ENCODE results near the gene CNN2. TPM values are rescaled to one million over a fixed set of nuclear protein-coding genes. Genes with fewer than 3 reads are reported as not detected.

Gene CNN2
- polyA plus RNA-seq, 3 donors = 69.9 to 213 (median 144) TPM

DNA sequence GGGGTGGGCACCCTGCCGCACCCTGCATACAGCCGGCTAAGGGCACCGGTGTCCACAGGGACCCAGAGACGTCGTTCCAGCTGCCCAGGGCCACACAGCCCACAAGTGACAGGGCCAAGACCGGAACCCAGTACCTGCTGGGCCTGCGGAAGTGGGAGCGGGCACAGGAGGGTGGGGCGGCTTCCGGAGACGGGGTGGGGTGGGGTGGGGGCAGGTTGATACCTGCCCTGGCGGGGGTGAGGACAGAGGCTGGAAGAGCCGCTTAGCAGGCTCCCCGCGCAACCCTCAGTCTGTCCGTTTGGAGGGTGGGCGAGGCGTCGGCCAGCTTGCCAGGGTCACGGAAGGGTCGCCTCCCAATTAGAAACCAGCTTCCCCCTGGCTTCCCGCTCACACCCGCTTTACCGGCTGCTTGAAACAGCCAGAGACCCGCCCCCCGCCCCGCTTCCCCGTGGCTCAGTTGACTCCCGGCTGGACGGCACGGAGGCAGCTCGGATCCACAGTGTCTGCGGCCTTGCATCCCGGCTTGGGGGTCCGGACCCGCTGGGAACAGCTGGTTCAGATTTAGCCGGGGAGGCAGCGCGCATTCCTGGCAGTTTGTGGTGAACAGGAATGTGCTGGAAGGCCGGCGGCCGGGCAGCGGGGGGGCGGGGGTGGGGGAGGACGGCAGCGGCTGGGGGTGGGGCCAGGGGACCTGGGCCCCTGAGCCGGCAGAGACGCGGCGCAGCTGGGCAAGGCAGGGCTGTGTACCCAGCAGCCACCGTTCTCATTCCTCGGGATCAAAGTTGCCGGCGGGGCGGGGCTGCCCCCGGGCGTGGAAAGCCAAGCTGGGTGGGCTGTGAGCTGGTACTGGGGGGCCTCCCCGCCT, 1.9 kb downstream of the CNN2 start:
- no peak for DNase-seq
- H3K27ac ChIP-seq (ENCODE audit: low read depth in 1 of 2, low read length in 2 of 2) = peak overlapping the region in 1 of 2 donors; percentile 73
- 3% methylated on average over 45 of the region's 58 CpGs for WGBS (ENCODE audit: insufficient coverage)
- H3K4me1 Mint-ChIP-seq = peaks cover 23% of the 10 kb centered on the region
- peaks cover 0 to 3% (median 0%) of the 10 kb centered on the region in 7 donors for H3K9me3 Mint-ChIP-seq
- intact Hi-C loops (cut with micrococcal nuclease) = loop anchor here in 1 of 2 donors (10.0 kb wide), 1 partner anchor 77 kb away; the partner anchor contains the start of gene GPX4
- H3K36me3 ChIP-seq (replicated peaks in 1 of 2; ENCODE audit: control insufficient read depth in 1 of 2, insufficient read depth in 2 of 2, low read length in 2 of 2) = peaks cover 27 to 32% of the 10 kb centered on the region in 2 donors
- peaks cover 21 to 27% of the 10 kb centered on the region in 2 donors for H3K36me3 Mint-ChIP-seq
- H3K9me3 ChIP-seq (replicated peaks in 1 of 2; ENCODE audit: control insufficient read depth in 1 of 2, insufficient read depth in 1 of 2, low read length in 2 of 2) = no peaks in the 10 kb centered on the region
- H3K79me2 ChIP-seq (ENCODE audit: insufficient read depth, low read length) = peaks cover 64% of the 10 kb centered on the region
- no peaks in the 10 kb centered on the region for H3K27me3 ChIP-seq (ENCODE audit: control insufficient read depth in 2 of 2, insufficient read depth in 2 of 2, low read length in 2 of 2)
- H3K27ac Mint-ChIP-seq = peak overlapping the region in 2 of 7 donors; percentile 63 to 73
- TF ChIP-seq CTCF (IDR thresholded peaks at IDR 0.05) = no peak
- peaks cover 61% of the 10 kb centered on the region for H4K20me1 ChIP-seq (ENCODE audit: insufficient read depth, low read length)
- peak overlapping the region; percentile 84 for H3K9ac ChIP-seq (ENCODE audit: insufficient read depth, low read length, poor library complexity, severe bottlenecking)
- H3K4me1 ChIP-seq (ENCODE audit: control insufficient read depth in 1 of 2, insufficient read depth in 2 of 2, low read length in 2 of 2) = peaks cover 23 to 38% of the 10 kb centered on the region in 2 donors
- H3K4me3 Mint-ChIP-seq = peak overlapping the region; percentile 97
- H3K27me3 Mint-ChIP-seq (ENCODE audit: low read depth in 3 of 3) = peaks cover 0 to 3% (median 0%) of the 10 kb centered on the region in 3 donors
- no peak overlapping the region for H2AFZ ChIP-seq (ENCODE audit: insufficient read depth, low read depth, low read length, poor library complexity, severe bottlenecking)
- peak overlapping the region; percentile 62 to 92 (median 89) for H3K4me3 ChIP-seq (replicated peaks in 1 of 3; ENCODE audit: low read depth in 2 of 3, low read length in 3 of 3)
- H3K4me2 ChIP-seq (replicated peaks; ENCODE audit: extremely low read depth, low read length, poor library complexity, severe bottlenecking) = peak overlapping the region; percentile 99

GRCh38 chr19:1032264-1032867, 6.0 kb downstream of the CNN2 start:
- Histone ChIP-seq H3K36me3 (replicated peaks in 1 of 2; ENCODE audit: control insufficient read depth in 1 of 2, insufficient read depth in 2 of 2, low read length in 2 of 2) (peaks cover 37 to 47% of the 10 kb centered on the region in 2 donors), H3K9me3 (replicated peaks in 1 of 2; ENCODE audit: control insufficient read depth in 1 of 2, insufficient read depth in 1 of 2, low read length in 2 of 2) (no peaks in the 10 kb centered on the region), H2AFZ (ENCODE audit: insufficient read depth, low read depth, low read length, poor library complexity, severe bottlenecking) (no peak overlapping the region), H3K27ac (ENCODE audit: low read depth in 1 of 2, low read length in 2 of 2) (no peak overlapping the region), H3K4me3 (replicated peaks in 1 of 3; ENCODE audit: low read depth in 2 of 3, low read length in 3 of 3) (no peak overlapping the region), H3K9ac (ENCODE audit: insufficient read depth, low read length, poor library complexity, severe bottlenecking) (no peak overlapping the region), H3K79me2 (ENCODE audit: insufficient read depth, low read length) (peaks cover 59% of the 10 kb centered on the region), H3K27me3 (ENCODE audit: control insufficient read depth in 2 of 2, insufficient read depth in 2 of 2, low read length in 2 of 2) (no peaks in the 10 kb centered on the region), H3K4me2 (replicated peaks; ENCODE audit: extremely low read depth, low read length, poor library complexity, severe bottlenecking) (no peak overlapping the region), H3K4me1 (ENCODE audit: control insufficient read depth in 1 of 2, insufficient read depth in 2 of 2, low read length in 2 of 2) (peaks cover 24 to 46% of the 10 kb centered on the region in 2 donors), H4K20me1 (ENCODE audit: insufficient read depth, low read length) (peaks cover 64% of the 10 kb centered on the region)
- TF ChIP-seq CTCF (IDR thresholded peaks at IDR 0.05) = no peak
- intact Hi-C loops (cut with micrococcal nuclease) = no loop called here
- H3K4me3 Mint-ChIP-seq = no peak overlapping the region
- peaks cover 0 to 2% (median 0%) of the 10 kb centered on the region in 3 donors for H3K27me3 Mint-ChIP-seq (ENCODE audit: low read depth in 3 of 3)
- peaks cover 32% of the 10 kb centered on the region for H3K4me1 Mint-ChIP-seq
- DNase-seq = no peak
- WGBS (ENCODE audit: insufficient coverage) = 92% methylated on average over 19 of the region's 20 CpGs
- H3K27ac Mint-ChIP-seq = no peak overlapping the region
- peaks cover 0 to 3% (median 0%) of the 10 kb centered on the region in 7 donors for H3K9me3 Mint-ChIP-seq
- peaks cover 35 to 49% of the 10 kb centered on the region in 2 donors for H3K36me3 Mint-ChIP-seq

Data from CD14-positive monocyte (primary cell).